AG08396 (cell line): ENCODE measurements around the gene EDRF1.
"Not testable (repeated sequence)": the region's sequence is repeated elsewhere in the genome, so short reads cannot be mapped to it uniquely, and the experiment has no call there.

Source experiments
- DNase-seq: peaks from one replicate; pipeline ENCODE4 v3.0.0; 2012; ENCODE audit warnings: low spot score, mixed read lengths

Gene EDRF1

GRCh38 chr10:125707541-125708468 is 11.7 kb upstream of the EDRF1 start:
- DNase-seq, result no peak

DNA sequence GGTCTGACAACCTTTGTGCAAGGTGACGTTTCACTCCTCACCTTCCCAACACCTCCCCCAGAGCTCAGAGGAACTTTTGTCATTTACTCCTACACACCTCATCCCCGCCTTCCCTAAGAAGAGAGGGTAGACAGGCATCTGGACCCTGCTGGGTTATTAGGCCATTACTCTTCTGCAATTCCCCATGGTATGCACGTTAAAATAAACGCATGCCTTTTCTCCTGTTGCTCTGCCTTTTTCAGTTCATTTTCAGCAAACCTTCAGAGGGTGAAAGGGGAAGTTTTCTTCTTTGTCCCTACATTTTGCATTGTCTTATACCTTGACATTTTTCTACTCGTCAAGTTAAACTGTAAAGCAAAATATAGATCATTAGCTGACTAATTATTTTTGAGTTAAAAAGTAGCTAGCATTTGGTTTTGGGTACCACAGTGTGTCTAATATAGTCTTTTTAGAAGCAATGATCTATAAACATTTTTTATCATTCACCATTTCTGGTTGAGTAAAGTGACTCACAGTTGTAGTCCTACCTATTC is 10.5 kb upstream of the EDRF1 start:
- DNase-seq, result no peak

- no peak for DNase-seq
Observed at GRCh38 chr10:125709553-125710474, 9.7 kb upstream of the EDRF1 start.

DNA sequence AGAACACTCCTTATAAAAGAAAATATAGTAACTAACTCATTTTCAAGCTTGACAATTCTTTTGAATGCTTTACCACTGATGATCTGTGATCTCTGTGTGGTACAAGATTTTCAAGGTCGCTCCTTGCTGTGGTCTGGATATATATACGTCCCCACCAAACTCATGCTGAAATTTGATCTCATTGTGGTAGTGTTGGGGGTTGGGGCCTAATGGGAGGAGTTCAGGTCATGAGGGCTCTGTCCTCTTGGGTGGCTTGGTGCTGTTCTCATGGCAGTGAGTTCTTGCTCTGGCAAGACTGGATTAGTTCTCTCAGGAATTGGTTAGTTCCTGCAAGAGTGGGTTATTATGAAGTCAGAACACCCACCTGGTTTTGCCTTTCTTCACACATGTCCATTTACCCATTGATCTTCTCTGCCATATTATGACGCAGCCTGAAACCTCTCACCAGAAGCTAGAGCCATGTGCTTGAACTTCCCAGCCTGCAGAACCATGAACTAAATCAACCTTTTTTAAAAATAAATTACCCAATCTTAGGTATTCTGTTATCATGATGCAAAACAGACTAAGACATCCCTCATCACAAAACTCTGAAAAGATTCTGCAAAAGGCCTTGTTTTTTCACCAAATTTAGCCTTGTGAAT is 8.3 kb upstream of the EDRF1 start:
- DNase-seq, result no peak

DNA sequence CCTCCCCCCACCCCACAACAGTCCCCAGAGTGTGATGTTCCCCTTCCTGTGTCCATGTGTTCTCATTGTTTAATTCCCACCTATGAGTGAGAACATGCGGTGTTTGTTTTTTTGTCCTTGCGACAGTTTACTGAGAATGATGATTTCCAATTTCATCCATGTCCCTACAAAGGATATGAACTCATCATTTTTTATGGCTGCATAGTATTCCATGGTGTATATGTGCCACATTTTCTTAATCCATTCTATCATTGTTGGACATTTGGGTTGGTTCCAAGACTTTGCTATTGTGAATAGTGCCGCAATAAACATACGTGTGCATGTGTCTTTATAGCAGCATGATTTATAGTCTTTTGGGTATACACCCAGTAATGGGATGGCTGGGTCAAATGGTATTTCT is 4.8 kb upstream of the EDRF1 start:
- not testable (repeated sequence) for DNase-seq

- DNase-seq, result no peak
Observed at GRCh38 chr10:125720002-125720382, 483 bp downstream of the EDRF1 start.

DNA sequence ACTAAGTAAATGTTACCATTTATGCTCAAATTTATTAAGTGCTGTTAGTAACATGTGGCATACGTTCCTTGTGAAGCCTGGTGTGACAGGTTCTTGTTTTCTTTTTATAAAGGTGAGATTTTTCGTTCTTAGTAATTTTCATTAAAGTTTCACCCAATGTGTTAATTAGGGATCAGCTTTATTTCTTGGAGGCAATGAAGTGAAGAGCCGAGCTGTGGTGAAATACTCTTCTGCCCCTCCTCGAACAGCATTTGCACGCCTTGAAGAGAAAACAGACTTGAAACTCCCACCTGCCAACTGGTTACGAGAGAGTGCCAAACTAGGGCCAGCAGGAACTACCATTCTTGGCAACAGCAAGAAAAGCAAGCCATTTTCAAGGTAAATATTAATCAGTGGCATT is 1.5 kb downstream of the EDRF1 start:
- no peak for DNase-seq

DNA sequence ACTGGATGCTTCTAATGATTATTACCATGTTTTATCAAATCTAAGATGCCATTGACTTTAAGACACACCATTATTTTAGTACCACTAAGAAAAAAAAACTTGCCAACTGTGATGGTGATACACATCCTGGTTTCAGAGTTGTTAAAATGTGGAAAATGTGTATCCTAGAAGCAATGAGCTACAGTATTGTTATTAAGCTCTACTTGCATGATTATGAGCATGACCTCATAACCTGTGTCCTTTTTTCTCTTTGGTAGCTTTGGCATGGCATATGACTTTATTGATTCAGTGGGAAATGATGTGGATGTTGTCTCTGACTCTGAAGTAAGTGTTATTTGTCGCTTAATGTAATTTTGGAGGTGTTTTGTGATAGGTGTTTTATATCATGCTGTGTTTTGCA is 3.3 kb downstream of the EDRF1 start:
- no peak for DNase-seq

GRCh38 chr10:125726914-125727313 is 7.4 kb downstream of the EDRF1 start:
- no peak for DNase-seq

DNA sequence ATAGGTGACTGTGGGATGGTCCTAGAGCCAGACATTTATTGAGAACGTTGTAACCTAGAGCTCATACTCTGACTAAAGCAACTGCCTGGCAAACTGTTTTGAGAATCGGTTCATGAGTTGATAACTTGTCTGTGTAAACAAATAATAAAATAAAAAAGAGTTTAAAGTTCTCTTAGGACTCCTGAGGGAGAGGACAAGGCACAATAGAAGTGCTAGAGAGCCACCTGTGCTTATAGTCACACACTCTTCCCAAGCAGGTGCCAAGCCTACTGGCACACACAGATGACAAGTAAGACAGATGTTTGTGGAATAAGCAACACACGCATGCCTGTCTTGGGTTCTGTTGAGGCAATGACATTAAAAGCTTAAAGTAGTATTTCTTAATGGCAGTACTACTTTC is 7.9 kb downstream of the EDRF1 start:
- no peak for DNase-seq

DNA sequence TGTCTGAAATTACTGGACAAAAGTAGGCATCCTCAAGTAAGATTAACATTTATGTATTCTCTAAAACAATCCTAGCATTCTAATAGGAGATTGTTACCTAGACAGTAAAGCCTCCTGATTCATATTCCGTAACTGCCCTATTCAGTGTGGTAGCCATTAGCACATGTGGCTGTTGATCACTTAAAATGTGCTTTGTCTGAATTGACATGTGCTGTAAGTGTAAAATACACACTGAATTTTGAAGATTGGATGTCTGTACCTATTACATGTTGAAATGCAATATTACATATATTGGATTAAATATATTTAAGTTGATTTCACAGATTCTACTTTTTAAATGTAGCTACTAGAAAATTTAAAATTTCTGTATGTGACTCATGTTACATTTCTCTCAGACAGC is 14.6 kb downstream of the EDRF1 start:
- DNase-seq, result no peak

GRCh38 chr10:125734823-125735222 is 15.3 kb downstream of the EDRF1 start:
- DNase-seq, result no peak

DNA sequence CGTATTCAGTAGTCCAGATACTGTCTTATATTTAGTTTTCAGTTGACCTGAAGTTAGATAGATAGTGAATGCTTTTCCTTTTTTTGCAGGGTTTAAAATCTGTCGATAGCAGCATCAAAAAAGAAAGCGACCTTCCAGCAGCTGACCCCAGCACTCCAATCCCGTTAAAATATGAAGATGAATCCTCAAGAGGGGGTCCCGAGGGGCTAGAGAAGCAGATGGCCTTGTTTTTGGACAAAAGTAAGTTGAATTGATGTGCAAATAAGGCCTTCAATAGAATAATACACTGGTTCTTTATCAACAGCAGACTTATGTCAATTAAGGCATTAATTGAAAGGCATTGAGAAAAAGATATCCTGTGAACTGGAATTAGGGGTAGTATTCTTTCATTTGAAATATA is 18.7 kb downstream of the EDRF1 start:
- no peak for DNase-seq

- no peak for DNase-seq
Observed at GRCh38 chr10:125739994-125740679, 20.6 kb downstream of the EDRF1 start.

DNA sequence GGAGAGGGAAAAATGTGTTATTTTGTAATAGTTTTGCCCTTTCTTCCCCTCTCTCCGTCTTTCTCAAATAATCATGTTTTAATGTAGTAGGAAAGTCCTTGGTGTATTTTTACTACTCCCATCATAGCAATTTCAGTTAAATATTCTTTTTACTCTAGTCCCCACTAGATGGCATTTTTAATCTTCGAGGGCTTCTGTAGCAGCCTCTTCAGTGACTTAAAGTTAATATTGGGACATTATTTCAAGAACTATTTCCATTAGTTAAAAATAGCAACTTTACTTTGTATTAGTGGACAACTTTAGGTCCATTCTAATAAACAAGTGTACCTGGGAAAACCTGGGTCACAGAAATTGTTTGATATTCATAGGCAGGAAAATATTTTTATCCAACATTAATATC is 23.0 kb downstream of the EDRF1 start:
- DNase-seq, result no peak

DNA sequence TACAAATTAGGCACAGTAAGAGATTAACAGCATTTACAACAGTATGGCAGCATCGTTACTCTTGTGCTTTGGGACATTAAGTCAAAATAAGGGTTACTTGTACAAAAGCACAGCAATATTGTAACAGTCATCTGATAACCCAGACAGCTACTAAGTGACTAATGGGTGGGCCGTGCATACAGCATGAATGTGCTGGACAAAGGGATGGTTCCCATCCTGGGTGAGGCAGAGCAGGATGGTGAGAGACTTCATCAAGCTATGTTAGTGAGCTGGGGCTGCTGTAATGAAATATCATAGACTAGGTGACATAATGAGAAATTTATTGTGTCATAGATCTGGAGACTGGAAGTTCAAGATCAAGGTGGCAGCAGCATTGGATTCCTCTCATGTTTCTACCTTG is 25.4 kb downstream of the EDRF1 start:
- DNase-seq, result no peak

- DNase-seq, result no peak
Observed at GRCh38 chr10:125747417-125747816, 27.9 kb downstream of the EDRF1 start.

GRCh38 chr10:125756196-125756595 is 36.7 kb downstream of the EDRF1 start:
- no peak for DNase-seq

DNA sequence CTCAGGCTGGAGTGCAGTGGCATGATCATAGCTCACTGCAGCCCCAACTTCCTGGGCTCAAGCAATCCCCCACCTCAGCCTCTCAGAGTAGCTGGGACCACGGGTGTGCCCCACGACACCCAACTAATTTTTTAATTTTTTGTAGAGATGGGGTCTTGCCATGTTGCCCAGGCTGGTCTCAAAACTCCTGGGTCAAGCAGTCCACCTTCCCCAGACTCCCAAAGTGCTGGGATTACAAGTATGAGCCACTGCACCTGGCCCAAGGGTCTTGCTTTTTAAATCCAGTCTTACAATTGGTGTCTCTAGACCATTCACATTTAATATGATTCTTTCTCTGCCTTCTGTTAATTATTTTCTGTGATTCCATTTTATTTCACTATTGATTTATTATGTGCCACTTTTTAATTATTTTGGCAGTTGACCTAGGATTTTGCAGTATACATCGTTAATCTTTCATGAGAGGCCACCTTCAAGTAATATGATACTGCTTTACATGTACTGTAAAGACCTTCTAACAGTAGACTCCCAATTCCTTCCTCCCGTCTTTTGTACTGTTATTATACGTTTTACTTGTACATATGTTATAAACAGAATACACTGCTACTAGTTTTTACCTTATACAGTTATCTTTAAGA is 37.5 kb downstream of the EDRF1 start:
- DNase-seq, result no peak

GRCh38 chr10:125757742-125758141 is 38.2 kb downstream of the EDRF1 start:
- DNase-seq, result no peak

- DNase-seq, result no peak
Observed at GRCh38 chr10:125761961-125762360, 42.5 kb downstream of the EDRF1 start.
